GM10847 (cell line): ENCODE measurements around the gene CECR2.

Experiments used
- POLR2A ChIP-seq: IDR thresholded peaks from 2 replicates; pipeline ENCODE4 v1.6.1; 2011; ENCODE audit not compliant: insufficient read length; ENCODE audit errors: extremely low read depth

The CECR2 gene

DNA sequence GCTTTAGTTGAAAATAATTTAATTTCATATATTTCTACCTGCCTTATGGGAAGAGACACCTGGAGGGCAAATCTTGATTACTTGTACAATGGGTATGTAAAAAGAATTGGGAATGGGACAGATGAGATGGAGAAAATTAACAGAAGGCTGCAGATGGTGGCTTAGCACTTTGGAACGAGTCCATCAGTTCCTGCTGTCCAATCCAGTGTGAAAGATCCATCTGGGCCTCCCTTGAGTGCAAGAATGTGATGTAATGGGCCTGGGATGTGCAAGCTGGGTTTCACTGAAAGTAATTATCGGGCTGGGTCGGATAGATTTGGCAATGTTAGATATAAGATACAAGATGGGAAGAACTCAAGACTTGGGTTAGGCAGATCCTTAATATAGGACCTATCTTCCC, 42.0 kb downstream of the CECR2 start:
- no peak for TF ChIP-seq POLR2A

DNA sequence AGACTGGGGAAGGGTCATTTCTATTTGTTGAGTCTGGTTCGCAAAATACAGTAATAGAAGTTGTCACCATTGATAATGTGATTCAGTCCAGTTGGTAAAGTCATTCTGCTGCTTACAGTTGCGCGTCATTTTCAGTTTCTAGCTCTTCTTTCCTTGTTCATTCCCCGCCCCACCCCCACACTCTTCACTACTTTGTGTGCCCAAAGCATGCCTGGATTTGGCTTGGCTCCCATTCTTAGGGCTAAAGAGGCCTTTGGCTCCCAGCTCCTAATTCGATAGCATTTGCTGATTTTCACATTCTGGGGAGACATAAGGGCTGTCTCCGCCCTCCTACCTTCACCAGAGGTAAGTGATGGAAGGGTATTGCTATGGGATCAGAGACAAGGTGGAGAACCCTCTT, 43.0 kb downstream of the CECR2 start:
- TF ChIP-seq POLR2A = no peak

DNA sequence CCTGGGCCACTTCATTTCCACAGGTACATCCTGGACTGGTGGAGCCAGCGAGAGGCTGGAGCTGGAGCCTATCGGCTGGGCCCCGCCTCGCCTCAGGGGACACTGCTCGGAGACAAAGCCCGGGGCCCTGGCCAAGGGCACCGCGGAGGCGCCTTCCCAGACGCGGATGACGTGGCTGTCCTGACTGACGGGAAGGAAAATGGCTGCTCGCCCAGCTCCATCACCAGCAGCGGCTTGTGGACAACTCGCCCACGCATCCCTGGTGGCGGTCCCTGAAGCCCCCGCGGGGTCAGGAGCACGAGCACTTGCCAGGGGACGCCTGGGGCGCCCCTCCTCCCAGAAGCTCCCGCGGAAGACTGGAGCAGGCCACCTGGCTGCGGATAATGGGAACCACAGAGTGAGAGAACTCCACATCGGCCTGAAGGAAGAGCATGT, 49.6 kb downstream of the CECR2 start:
- TF ChIP-seq POLR2A = no peak

DNA sequence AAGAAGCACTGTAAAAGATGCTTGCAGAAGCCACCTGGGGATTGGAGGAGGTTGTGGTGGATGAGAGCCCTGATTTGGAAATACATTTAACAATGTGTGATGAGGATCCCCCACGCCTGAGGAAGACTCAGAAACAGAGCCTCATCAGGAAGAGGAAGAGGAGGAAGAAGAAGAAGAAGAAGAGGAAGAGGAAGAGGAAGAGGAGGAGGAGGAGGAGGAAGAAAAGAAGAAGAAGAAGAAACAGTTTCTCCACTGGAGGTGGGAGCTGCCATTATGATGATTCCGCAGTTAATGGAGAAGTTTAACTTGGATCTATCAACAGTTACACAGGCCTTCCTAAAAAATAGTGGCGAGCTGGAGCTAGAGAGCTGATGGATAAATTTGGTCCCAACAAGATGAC, 50.1 kb downstream of the CECR2 start:
- TF ChIP-seq POLR2A = no peak

DNA sequence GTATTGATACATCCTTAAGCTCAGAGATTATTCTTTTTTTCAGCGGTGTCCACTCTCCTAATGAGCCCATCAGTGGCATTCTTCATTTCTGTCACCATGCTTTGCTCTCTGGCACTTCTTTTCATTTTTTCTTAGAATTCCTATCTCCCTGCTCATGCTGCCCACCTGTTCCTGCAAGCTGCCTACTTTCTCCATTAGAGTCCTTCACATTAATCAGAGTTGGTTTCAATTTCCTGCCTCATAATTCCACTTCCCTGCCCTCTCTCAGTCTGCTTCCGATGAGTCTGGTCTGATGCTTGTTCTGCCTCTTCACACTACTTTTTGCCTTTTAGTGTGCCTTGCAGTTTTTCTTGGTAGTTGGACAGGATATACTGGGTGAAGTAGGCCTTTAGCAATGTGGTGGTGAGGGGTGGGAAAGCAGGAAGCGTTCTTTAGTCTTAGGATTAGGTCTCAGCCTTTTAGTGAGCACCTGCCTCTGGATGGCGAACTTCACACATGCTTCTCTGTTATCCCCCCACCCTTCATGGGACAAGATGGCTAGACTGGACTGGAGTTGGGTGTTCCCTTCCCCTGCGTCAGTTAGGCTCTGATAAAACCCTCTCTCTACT, 53.6 kb downstream of the CECR2 start:
- TF ChIP-seq POLR2A = no peak

DNA sequence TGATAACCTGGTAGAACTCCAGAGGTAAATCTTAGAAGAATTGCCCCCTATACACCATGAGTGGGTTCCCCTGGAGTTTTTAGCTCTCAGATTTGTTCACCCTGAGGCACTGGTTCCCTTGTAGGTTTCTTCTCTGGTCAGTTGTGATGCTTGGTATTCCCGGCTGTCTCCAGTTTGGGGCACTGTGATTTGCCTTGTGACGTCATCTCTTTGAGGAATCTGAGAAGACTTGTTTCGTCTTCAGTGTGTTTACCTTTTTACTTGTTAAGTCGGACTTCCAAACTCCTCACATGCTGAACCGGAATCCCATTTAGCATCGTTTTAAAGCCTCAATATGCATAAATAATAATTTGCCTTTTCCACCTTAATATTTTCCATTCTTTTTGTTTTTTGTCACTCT, 54.4 kb downstream of the CECR2 start:
- TF ChIP-seq POLR2A = no peak

DNA sequence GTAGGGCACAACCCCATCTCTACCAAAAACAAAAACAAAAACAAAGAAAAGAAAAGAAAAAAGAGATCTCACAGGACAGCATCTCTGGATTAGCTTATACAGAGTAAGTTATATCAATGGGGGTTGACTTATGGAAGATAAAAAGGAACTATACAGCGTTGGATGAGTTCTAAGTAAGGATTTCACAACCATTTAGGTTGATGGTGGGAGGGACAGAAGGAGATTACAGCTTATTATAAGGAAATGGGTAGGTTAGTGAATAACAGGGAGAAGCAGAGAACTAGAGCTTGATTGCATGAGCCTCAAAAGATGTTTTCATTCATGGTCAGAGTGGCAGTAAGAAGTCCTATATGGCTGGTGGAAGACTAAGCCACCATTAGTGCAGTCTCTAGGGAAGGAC, 60.3 kb downstream of the CECR2 start:
- TF ChIP-seq POLR2A = no peak

DNA sequence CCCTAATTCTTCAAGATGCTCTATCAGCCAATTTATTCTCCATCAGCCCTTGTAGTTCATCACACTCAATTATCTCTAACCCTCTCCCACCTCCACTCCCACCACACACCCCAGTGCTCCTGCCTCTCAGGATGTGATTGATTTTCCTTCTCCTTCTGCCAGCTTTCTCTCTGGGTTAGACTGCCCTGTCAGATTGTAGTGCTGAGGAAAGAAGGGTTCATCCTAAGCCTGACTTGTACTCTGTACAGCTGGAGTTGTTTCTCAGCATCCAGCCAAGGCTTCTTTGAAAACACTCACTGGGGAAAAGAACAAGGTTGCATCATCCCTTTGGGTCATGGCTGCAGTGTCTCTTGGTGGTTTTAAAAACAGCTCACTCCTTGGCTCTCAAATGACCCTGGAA, 61.2 kb downstream of the CECR2 start:
- no peak for TF ChIP-seq POLR2A

DNA sequence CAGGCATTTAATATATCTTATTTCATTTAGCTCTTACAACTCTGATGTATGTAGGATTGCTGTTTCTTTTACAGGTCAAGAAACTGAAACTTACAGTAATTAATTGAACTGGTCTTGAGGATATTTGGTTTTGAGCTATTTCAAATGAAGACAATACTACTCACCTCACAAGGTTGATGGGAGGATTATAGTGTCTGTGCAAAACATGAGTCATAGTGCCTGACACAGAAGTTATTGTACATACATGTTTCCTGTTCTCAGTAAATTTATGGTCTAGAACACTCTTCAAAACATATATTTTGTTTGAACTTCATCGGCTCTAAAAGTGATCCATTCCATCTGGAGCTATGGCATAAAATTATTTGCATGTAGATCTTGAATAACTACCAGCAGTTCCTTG, 61.9 kb downstream of the CECR2 start:
- TF ChIP-seq POLR2A = no peak

DNA sequence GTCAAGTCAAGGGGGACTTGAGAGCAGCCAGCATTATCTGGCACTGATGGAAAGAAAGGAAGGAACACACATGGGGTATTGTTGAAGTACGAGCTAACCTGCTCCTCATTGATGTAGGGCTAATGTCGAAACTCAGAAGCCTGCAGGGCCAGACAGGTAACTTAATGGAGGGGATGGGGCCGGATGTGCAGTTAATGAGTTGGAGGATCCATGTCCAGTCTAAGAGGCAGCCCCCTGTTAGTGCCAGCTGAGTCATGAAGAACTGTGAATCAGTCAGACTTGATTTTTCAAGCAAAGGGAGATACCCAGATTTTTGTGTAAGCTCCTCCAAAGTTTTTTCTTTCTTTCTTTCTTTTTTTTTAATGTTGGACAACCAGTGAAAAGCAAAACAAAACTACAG, 65.6 kb downstream of the CECR2 start:
- TF ChIP-seq POLR2A = no peak

DNA sequence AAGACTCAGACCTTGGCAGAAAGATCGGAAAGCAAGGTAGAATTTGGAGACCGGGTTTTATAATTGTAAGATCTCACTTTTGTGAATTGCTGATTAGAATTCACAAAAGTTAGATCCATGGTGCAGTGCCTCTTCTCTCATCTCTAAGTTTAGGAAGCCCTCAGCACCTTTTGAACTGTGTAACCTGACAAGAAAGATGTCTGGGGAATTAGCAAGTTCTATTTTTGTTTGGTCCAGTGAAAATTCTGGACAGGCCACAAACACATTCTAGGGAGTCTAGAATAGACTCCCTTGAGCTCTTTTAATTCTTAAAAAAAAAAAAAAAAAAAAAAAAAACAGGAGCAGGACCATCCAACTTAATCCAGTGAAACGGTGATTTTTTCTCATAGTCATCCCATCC, 66.1 kb downstream of the CECR2 start:
- no peak for TF ChIP-seq POLR2A

DNA sequence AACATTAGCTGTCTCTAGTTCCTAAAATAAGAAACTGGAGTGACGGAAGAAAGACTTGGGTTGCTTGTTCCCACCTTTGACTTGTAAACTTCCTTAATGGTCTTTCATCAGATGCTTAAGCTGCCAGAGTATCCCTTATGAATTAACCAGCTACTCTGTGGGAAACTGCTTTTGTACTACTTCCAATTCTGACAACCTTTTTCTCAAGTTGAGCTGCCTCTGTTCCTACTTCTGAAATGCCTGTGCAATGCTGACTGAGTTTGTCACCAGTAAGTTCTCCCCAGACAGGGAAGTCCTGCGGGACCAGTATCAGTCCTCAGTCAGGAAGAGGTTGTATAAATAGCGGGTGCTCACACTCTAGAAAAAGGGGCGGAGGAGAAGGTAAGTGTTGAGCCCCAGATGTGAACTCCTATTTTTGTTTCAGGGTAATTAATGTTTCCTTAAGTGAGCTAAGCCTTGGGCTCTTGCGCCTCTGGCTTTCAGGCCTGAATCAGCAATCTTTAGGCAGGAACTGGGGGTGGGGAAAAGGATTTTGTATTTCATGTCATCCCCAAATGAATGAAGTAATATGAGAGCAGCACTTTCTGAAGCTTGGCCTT, 67.2 kb downstream of the CECR2 start:
- TF ChIP-seq POLR2A = no peak

DNA sequence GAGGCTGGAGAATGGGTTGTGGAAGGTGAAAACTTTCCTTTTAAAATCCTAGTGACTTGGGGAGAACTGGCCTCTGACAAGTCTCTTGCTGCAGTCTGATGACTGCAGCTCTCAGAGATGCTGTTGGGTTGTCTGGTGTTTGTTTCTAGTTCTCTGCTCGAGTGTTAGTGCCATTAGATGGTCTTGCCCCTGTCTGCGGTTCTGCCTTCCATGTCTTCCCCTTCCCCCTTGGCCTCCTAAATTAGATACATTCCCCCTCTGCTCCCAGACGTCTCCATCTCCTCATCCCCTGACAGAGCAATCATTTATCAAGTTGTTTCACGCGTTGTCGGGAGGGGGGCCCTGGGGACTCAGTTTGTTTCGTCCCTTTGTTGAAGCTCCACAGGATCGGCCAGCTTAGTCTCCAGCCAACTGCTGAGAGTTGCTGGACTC, 67.7 kb downstream of the CECR2 start:
- TF ChIP-seq POLR2A = no peak

DNA sequence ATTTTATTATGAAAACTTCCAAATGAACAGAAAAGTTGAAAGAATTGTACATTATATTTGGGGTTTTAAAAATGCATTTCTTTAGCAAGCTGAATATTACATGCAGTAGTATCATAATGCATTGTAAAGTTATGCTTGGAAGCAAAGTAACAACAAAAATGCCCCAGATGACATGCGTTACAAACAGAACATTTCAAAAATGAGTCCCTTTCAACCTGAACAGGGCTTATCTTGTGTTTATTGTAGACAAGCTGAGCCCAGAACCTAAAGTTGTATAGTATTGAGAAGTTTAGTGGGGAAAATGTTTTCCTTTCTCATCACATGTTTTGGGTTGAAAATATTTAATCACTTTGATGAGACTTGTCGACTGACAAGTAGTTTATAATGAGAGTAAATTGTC, 68.8 kb downstream of the CECR2 start:
- no peak for TF ChIP-seq POLR2A

DNA sequence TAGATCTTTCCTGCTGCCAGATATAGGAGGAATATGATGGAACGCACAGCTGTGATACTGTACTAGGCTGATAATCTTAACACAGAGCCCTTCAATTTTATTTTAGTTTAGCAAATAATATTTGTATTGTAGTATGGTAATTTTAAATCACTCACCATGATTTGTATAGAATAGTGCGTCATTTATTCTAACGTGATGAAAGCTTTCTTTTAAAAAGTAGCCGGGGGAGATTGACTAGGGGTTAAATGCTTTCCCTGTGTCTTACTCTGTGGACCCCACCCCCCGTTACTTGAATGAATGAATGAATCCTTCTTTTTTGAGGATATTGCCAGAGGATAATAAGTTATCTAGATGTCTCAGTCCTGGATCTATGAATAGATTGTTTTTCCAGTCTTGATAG, 72.1 kb downstream of the CECR2 start:
- no peak for TF ChIP-seq POLR2A

DNA sequence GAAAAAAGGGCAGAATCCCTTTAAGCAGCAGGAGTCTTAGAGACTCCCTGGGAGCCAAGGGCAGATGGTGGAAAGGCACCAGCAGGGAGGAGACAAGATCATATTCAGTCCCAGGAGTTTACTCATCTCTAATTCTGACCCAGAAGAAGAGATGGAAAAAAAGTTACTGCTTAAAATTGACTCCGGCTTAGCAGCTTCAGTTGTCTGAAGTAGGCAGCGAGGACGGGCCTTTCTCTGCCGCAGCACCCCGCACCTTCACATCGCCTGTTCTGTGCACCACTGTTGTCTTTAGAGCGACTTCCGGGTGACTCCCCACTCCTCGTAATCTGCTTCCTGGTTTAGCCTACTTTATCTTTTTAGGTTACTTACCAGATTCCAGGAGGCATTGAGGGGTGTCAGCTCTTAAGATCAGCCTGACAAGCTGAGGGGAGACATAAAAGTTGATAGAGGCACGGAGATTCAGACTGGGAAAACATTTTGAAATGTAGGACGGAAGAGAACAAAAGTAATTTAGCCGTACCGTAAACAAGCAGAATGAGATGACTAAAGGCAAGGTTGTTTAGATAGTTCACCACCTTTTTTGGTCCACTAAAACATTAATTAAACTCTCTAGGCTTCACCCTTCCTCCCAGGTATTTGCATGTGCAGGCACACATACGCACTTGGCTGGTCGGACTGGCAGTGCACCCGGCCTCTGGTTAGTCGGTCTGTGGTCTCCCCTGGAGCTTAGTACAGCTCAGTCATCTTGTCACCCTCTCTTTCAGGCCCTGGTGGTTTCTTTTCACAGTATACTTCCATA, 74.3 kb downstream of the CECR2 start:
- no peak for TF ChIP-seq POLR2A

DNA sequence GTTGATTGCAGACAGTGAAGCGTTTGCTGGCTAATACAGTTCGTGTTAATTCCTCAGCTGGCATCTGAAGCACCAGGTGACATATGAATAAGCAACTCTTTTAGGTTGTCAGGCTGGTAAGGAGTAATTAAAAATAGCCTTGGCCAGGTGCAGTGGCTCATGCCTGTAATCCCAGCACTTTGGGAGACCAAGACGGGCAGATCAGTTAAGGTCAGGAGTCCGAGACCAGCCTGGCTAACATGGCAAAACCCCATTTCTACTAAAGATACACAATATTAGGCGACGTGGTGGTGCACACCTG, 74.9 kb downstream of the CECR2 start:
- no peak for TF ChIP-seq POLR2A
